Occipital lobe (tissue), 2 donors: ENCODE results near the gene TUBA8. TPM values are rescaled to one million over a fixed set of nuclear protein-coding genes. Genes with fewer than 3 reads are reported as not detected.
"Not testable (repeated sequence)": the region's sequence is repeated elsewhere in the genome, so short reads cannot be mapped to it uniquely, and the experiment has no call there.

Source experiments
- DNase-seq: peaks from one replicate; lab custom pipeline; 2025; lab: John Stamatoyannopoulos, UW
- total RNA-seq: library from RNA; depleted of rRNA; stranded (reverse); fragments of >200 nt; gene quantifications from one replicate; pipeline ENCODE4 v1.2.3, GENCODE V29; 2014

Gene TUBA8
- total RNA-seq, 1 donor from 2014 or later, result 0.94 TPM

DNA sequence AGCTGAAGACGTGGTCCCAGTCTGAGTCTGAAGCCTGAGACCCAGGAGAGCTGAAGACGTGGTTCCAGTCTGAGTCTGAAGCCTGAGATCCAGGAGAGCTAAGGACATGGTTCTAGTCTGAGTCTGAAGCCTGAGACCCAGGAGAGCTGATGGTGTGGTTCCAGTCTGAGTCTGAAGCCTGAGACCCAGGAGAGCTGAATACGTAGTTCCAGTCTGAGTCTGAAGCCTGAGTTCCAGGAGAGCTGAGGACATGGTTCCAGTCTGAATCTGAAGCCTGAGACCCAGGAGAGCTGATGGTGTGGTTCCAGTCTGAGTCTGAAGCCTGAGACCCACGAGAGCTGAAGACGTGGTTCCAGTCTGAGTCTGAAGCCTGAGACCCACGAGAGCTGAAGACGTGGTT lies 4.6 kb upstream of the TUBA8 start:
- not testable (repeated sequence) for DNase-seq

GRCh38 chr22:18106550-18107341 lies 3.9 kb upstream of the TUBA8 start:
- not testable (repeated sequence) for DNase-seq

DNA sequence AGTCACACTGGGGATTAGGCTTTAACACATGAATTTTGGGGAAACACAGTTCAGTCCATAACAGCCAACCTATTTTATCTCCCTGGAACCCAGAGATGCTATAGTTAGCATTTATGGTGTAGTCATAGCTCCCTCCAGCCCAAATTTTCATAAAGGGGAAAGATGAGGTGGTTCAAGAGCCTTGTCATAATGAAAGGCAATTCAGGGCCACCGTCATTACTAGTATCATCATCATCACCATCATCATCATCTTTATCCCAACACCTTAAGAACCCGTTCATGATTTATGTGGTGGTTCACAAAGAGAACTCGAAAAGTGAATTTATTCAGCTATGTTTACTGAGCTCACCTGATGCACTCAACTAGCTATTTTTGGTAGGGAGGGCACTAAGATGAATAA lies 2.4 kb upstream of the TUBA8 start:
- DNase-seq, result no peak

GRCh38 chr22:18109410-18110193 lies 1.0 kb upstream of the TUBA8 start:
- DNase-seq, result no peak

- DNase-seq, result no peak
Observed at GRCh38 chr22:18110954-18111758, 547 bp downstream of the TUBA8 start.

- no peak for DNase-seq
Observed at GRCh38 chr22:18111759-18112330, 1.2 kb downstream of the TUBA8 start.

DNA sequence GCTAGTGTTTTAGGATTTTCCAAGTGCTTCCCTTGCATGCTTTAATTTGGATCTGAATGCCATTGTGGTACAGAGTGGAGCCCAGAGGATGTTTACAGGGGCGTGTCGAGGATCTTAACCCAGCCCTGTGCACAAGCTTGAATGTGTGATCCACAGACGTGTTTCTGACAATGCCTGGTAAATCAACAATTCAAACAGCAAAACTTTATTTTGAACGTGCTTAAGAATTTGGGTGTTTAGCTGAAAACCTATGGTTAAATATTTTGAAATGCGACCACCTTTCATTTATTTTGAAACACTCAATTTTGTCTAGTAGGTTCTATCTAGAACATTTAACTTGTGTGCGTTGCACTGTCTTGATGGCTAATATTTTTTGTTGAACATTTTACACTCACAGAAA lies 1.8 kb downstream of the TUBA8 start:
- DNase-seq, result no peak

GRCh38 chr22:18113680-18114394 lies 3.2 kb downstream of the TUBA8 start:
- no peak for DNase-seq

DNA sequence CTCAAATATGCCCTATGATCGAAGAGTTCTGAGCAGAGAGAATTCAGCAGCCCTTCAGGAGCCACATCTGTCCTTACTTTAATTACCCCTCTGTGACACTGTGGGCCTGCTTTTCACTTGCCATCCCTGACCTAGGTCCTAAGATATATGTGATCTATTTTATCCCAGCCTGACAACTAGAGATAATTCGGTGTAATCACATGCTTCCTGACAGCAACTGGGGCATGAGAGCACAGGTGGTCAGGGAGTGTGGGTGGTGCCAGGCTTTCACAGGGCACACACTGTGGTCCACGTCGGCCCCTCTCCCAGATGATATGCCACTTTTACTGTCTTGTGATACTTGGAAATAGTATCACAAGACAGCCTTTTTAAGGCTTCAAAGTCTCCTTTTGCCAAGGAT lies 3.9 kb downstream of the TUBA8 start:
- no peak for DNase-seq

DNA sequence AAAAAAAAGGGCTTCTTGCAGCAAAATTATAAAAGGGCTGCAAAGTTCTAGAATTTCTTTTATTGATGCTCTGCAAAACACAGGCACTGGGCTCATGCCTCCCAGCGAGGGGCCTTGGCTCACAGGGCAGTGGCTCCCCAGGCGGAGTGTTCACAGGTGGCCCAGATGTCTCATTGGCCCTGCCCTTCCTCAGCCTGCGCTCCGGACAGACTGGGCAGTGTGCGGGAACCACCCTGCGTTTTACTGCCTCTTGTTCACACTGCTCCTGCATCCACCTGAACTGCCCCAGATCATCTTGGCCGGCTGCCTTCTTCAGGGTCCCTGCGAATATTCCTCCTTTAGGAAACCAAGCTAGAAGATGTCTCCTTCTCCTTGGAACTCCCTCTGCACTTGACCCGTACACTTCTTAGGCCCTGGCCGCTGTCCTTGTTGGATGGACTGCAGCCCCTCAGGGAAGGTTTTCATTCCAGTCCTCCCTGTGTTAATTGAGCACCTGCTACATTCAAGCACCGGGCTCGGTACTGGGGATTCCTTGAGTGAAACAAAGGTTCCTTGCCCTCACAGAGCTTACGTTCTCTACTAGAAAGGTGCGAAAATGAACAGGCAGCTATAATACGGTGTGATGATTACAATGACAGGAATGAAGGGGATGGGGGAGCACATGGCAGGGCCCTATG lies 4.5 kb downstream of the TUBA8 start:
- DNase-seq, result no peak

GRCh38 chr22:18115906-18116371 lies 5.3 kb downstream of the TUBA8 start:
- DNase-seq, result no peak

DNA sequence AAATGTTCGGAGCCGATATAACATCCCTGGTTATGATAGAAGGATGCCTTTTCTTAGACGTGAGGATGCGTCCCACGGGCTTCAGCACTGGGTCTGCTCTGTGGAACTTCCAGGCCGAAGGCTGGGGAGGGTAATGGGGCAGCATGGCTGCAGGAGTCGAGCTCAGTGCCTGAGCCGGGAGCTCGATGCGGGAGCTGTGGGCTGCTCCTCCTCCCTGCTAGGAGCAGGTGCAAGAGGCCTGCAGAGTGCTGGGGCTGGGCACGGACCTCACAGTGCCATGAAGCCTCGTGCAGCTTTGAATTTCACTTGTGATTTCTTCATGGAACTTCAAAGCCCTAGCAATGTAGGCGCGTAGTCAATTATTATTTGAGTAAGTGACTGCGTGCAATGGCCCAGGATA lies 6.0 kb downstream of the TUBA8 start:
- no peak for DNase-seq

DNA sequence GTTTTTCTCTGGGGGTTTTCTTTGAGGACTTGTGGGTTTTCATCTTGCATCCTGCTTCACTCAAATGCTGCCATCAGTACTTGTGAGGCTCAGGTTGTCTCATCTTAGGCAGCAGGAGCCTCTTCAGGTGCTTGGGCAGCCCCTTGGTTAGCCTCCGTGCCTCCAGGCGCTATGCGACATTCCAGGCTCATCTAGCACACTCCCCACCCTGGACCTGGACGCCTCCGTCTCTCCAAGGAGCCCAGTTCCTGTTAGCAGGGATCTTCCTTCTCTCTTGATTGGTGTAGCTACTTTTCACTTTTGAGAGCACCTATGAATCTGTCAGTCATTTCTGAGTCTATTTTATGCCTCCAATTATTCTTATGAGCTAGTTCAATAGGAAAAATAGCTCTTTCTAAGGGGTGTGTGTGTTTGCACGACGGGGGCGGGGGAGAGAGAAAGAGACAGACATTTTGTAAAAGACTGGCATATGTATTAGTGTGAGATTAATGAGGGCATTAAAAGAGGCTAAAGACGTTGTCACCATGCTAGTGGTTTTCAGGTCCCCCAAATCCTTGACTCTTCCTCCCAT lies 7.8 kb downstream of the TUBA8 start:
- no peak for DNase-seq

DNA sequence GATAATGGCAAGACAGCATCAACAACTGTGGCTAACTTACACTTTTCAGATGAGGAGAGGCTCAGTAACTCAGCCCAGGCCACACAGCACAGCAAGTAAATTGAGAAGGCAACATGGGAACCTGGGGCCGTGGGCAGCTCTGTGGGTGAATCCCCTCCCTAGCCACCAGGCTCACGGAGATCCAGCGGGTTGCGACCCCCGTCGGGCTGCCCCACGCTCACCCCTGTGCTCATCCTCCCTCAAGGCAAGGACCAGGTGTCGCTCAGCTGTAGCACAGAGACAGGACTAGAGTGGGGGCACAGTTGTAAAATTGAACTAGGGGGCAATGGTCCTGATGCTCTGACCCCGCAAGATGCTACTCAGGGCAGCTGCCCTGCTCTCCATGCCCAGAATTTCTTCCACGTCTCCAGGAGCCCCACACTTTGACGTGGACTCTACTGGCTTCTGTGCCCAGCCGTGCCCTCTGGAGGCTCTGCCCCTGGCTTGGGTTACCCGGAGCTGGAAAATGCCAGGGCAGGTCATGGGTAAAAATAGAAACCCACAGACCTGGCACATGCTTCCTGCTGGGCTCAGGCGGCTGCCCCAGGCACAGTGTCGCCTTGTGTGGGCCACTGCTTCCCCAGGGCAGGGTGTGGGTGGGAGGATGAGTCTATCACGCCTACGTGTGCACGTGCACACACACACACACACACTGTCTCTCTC lies 9.0 kb downstream of the TUBA8 start:
- no peak for DNase-seq

GRCh38 chr22:18120857-18121256 lies 10.2 kb downstream of the TUBA8 start:
- no peak for DNase-seq

DNA sequence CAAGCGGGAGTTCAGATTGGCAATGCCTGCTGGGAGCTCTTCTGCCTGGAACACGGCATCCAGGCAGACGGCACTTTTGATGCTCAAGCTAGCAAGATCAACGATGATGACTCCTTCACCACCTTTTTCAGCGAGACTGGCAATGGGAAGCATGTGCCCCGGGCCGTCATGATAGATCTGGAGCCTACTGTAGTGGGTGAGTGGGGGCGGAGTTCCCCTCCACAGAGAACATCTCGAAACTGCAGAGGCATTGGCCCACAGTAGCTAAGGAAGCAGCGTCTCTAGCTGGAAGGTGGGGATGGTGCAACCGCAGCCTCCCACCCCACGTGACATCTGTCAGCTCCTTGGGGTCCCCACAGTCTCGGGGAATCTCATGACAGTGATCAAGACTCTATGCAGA lies 10.9 kb downstream of the TUBA8 start:
- DNase-seq, result no peak

GRCh38 chr22:18121954-18122554 lies 11.4 kb downstream of the TUBA8 start:
- no peak for DNase-seq

- DNase-seq, result not testable (repeated sequence)
Observed at GRCh38 chr22:18123476-18124025, 12.9 kb downstream of the TUBA8 start.

DNA sequence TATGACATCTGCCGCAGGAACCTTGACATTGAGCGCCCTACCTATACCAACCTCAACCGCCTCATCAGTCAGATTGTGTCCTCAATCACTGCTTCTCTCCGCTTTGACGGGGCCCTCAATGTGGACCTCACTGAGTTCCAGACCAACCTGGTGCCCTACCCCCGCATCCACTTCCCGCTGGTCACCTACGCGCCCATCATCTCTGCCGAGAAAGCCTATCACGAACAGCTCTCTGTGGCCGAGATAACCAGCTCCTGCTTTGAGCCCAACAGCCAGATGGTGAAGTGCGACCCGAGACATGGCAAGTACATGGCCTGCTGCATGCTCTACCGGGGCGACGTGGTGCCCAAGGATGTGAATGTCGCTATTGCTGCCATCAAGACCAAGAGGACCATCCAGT lies 16.0 kb downstream of the TUBA8 start:
- no peak for DNase-seq
